Activated effector memory CD4-positive, alpha-beta T cell treated with anti-CD3 and anti-CD28 coated beads, Interleukin-2, amount 50 U/mL, for 16 hours (primary cell): ENCODE results near the gene HOXC6.
A peak's percentile ranks its signal among the peaks of the same experiment; 100 is the strongest.

ENCODE experiments used
- DNase-seq: peaks from one replicate; pipeline ENCODE4 v3.0.0-alpha.2; 2020

Gene HOXC6

GRCh38 chr12:54002915-54003389 is 25.3 kb upstream of the HOXC6 start:
- no peak for DNase-seq

- DNase-seq: no peak
These were observed 24.6 kb upstream of the HOXC6 start for GRCh38 chr12:54003625-54004024.

- no peak for DNase-seq
These were observed 24.0 kb upstream of the HOXC6 start for GRCh38 chr12:54004063-54004840.

- DNase-seq: no peak
These were observed 23.3 kb upstream of the HOXC6 start for GRCh38 chr12:54004841-54005530.

GRCh38 chr12:54005531-54005852 is 22.7 kb upstream of the HOXC6 start:
- DNase-seq: no peak

DNA sequence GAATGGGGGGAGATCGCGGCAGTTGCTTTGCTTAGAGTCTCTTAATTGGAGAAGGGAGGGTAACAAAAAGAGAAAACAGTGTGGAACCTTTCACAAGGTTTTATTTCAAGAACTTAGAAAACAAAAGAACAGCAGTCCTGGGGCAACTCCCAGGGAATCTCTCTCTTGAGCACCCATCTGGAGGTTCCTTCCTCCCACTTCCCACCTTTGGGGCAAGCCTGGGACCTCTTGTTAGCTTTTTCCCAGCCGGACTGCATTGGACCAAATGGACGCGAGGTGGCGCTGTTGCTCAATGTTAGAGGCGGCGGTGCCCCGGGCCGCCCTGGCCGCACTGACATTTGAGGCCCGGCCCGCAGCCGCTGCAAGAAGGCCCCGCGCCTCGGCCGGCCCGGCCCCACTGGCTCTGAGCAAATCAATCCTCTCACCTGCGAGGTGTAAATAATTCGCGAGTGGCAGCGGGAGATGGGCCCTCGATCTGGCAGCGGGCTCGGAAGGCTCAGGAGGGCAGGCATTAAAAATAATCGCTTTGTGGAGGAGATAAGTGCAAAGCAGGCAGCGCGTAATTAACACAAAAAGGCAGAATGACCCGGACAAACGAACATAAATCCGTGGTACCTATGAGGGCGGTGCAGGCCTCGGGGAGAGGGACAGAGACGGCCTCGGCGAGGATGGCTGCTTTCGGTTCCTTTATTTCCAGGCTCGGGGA is 22.2 kb upstream of the HOXC6 start:
- DNase-seq: peak; percentile 95

GRCh38 chr12:54006559-54007220 is 21.6 kb upstream of the HOXC6 start:
- DNase-seq: no peak

DNA sequence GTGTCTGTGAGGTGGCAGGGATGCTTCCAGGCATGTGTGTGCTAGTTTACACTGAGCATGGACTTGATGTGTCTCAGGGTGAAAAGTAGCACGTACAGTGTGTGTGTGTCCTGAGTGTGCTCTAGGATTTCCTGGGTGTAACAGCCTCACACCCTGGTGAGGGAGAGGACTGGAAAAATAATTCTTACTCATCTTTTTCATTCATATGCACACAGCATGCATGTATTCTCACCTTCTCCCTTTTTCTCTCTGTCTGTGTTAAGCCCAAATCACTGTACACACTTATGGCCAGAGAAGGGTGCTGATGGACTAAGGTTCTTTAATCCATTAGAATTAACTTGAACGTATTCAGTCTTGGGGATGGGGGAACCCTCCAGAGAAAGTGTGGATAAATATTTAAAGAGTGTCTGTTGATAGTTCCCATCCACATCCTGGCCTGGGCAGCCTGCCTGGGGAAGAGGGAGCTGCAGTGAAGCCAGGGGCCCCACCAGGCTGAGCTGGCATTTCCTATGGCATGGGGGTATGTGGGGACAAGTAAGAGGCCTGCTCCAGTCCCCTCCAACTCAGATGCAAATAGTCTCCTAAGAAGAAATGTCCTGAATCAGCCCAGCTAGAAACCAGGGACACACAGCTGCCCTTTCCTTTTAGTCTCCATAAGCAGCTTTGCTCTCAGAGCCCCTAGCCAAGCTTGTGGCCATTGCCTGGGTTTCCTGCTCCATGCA is 20.5 kb upstream of the HOXC6 start:
- no peak for DNase-seq

DNA sequence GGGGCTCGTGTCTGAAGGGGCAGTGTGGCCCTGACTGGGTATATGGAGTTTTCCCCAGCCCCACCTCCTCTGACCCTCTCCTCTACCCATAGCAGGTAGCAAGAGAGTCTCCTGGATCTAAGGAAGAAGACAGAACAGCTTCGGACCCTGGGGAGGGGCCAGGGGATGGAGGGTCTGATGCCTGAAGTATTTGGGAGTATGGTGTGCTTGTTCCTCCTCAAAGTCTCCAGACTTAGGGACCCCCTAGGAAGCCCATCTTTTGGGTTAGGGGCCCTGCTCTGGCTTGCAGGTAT is 20.0 kb upstream of the HOXC6 start:
- DNase-seq: no peak

DNA sequence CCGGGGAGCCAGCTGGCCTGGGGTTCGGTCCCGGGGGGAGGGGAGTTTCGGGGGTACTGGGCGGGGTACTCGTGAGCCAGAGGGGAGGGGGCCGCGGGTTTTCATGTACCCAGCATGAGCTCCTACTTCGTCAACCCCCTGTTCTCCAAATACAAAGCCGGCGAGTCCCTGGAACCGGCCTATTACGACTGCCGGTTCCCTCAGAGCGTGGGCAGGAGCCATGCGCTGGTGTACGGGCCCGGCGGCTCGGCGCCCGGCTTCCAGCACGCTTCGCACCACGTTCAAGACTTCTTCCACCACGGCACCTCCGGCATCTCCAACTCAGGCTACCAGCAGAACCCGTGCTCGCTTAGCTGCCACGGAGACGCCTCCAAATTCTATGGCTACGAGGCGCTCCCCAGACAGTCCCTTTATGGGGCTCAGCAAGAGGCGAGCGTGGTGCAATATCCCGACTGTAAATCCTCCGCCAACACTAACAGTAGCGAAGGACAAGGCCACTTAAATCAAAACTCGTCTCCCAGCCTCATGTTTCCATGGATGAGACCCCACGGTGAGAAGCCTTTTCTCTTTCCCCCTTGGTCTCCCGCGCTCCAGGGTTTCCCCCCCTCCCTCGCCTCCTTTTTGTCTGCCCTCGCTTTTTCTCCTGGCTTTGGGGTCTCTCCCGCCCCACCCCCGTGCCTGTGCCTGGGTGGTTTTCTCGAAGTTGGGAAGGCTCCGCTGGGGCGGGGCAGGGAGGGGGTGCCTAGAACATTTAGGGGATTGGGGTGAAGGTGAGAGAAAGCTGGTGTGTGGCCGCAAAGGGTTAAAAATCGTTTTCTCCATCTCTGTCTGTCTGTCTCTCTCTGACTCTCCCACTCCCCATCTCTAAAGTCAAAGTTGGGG is 18.8 kb upstream of the HOXC6 start:
- peak; percentile 72 for DNase-seq

DNA sequence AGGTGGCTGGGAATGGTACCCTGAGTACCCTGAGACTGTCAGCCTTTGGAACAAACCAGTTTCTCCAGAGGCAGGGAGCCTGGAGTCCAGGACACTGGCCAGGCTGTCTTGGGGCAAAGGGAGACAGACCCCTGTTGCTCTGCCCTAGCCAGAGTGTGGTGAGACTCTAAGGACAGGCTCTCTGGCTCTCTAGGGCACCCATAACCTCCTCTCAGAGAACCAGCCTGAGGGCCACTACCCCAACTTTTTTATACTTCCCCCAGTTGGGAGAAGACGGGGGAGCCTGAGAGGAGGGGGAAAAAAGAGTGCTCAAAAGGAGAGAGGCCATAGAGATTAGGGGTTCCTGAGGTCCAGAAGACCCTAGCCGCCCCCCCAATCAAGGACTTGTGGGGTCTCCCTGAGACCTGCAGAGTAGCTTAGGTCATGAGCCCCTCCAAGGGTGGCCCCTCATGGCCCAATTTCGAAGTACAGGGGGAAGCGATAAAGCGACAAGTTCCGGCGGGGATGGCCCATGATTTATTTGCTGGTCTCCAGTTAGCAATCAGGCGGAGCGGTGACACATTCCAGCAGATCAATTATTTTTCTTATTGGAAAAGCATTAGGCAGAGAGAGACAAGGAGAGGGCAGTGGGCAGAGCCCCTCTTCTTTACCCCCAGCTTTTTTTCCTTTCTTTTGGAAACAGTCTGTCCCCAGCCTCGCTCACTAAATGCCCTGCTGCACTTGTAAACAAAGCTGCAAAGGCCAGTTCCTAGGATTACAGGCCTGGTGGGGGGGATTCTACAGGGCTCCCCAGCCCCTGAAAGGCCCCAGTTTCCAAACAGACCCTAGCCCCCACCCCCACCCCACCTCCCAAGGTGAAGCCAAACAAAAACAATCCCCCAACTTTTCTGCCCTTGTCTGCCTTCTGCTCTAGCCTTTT is 17.9 kb upstream of the HOXC6 start:
- DNase-seq: no peak

DNA sequence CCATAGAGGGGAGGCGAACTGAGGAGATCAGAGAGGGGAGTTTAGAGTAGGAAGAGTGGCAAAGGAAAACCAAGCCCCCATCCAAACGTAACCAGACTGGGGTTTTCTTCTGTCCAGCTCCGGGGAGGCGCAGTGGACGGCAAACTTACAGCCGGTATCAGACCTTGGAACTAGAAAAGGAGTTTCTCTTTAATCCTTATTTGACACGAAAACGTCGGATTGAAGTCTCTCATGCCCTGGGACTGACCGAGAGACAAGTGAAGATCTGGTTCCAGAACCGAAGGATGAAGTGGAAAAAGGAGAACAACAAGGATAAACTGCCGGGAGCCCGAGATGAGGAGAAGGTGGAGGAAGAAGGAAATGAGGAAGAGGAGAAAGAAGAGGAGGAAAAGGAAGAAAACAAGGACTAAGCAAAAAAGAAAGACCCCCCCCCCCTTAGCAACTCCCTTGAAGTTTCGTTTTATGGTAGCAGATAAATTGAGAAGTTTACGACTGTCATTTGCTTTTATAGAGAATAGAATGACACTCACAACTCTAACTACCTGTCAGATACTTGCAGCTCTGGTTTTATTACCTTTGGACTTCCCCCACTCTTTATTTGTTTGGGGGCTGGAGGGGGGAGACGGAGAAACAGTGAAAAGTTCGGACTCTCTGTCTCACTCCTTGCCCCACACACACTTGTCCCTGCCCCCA is 17.1 kb upstream of the HOXC6 start:
- no peak for DNase-seq

GRCh38 chr12:54011665-54012532 is 16.3 kb upstream of the HOXC6 start:
- no peak for DNase-seq

GRCh38 chr12:54012631-54013409 is 15.4 kb upstream of the HOXC6 start:
- no peak for DNase-seq

DNA sequence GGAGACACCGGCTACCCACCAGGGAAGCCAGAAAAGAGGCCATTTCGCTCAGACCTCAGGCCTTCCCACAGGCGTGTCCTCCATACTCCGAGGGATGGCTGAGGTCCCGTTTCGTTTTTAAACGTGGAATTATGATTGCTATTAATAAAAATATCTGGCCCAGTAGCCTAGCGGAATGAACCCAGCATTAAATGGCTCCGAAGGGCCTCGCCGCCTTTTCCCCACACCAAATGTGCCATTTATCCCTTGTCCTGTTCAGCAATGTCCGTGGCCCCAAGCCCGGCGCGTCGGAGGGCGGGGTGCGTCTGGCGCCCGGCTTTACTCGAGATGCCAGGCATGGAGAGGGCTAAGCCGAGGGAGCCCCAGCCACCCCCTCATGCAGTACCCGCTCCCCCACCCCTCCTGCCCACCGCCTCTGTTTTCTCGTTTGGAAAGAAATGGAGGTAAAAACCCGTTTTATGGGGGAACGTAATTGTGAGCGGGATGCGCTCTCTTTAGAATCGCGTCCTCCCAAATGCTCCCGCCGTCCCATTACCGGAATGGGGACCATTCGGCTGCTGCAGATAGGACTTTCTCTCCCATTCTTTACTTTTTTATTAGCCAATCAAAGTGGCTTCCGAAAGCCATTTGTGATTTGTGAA is 13.7 kb upstream of the HOXC6 start:
- no peak for DNase-seq

GRCh38 chr12:54015018-54015931 is 13.0 kb upstream of the HOXC6 start:
- DNase-seq: no peak

- no peak for DNase-seq
These were observed 12.2 kb upstream of the HOXC6 start for GRCh38 chr12:54016051-54016450.
